ENCODE results near the gene PPIA.
"Not testable (repeated sequence)": the region's sequence is repeated elsewhere in the genome, so short reads cannot be mapped to it uniquely, and the experiment has no call there.

Gene PPIA

DNA sequence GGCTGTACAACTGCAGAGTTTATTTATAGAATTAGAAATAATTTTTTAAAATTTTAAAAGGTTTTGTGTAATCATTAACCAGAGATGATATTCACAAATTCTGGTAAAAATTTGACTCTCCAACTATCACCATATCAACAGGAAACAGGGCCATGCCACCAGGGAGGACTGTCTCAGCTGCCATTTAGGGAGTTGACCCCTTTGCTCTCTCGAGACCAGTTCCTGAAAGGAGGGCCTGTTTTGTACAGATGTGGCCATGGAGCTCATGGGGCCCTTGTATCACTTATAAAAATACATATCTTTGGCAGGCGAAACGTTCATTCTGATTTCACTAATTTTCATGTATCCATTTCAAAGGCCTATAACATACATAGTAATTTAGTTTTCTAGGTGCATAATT is 31.1 kb downstream of the PPIA start:
- H3K36me3 ChIP-seq (ENCODE audit: control insufficient read depth in 2 of 2, insufficient read depth in 2 of 2, low read length in 2 of 2): peaks cover 31 to 38% of the 10 kb centered on the region in 2 donors
- H3K9ac ChIP-seq (ENCODE audit: low read length in 2 of 2): no peak overlapping the region
- H3K9me3 ChIP-seq (ENCODE audit: control insufficient read depth in 2 of 2, low read length in 2 of 2): no peaks in the 10 kb centered on the region
- no peak overlapping the region for H3K27ac ChIP-seq (ENCODE audit: low read length)
- H3K4me1 ChIP-seq (ENCODE audit: control insufficient read depth, insufficient read depth, low read length): no peaks in the 10 kb centered on the region
- no peak overlapping the region for H3K4me3 ChIP-seq (ENCODE audit: low read length in 2 of 2)
- no peaks in the 10 kb centered on the region for H3K27me3 ChIP-seq (ENCODE audit: control insufficient read depth in 1 of 2, insufficient read depth in 2 of 2, low read length in 2 of 2)

DNA sequence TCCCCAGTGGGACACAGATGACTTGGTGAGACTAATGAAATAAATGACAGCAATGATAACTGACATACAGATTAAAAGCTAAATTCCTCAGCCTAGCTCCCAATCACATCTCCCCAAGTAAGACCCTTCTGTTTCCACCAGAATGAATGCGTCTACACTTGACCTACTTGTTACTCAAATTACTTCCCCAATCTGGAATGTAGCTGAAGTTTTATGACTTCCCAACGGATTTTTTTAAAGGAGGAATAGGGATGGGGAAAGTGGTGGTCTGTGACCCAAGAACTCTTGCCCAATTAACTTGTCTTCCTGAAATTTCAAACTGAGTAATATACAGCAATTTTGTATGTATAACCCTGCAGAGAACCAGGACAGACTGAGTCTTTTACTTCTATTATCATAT is 42.3 kb downstream of the PPIA start:
- H3K36me3 ChIP-seq (ENCODE audit: control insufficient read depth in 2 of 2, insufficient read depth in 2 of 2, low read length in 2 of 2): peaks cover 19 to 29% of the 10 kb centered on the region in 2 donors
- no peaks in the 10 kb centered on the region for H3K4me1 ChIP-seq (ENCODE audit: control insufficient read depth, insufficient read depth, low read length)
- no peaks in the 10 kb centered on the region for H3K27me3 ChIP-seq (ENCODE audit: control insufficient read depth in 1 of 2, insufficient read depth in 2 of 2, low read length in 2 of 2)
- no peaks in the 10 kb centered on the region for H3K9me3 ChIP-seq (ENCODE audit: control insufficient read depth in 2 of 2, low read length in 2 of 2)
- no peak overlapping the region for H3K9ac ChIP-seq (ENCODE audit: low read length in 2 of 2)
- H3K27ac ChIP-seq (ENCODE audit: low read length): no peak overlapping the region
- H3K4me3 ChIP-seq (ENCODE audit: low read length in 2 of 2): no peak overlapping the region

DNA sequence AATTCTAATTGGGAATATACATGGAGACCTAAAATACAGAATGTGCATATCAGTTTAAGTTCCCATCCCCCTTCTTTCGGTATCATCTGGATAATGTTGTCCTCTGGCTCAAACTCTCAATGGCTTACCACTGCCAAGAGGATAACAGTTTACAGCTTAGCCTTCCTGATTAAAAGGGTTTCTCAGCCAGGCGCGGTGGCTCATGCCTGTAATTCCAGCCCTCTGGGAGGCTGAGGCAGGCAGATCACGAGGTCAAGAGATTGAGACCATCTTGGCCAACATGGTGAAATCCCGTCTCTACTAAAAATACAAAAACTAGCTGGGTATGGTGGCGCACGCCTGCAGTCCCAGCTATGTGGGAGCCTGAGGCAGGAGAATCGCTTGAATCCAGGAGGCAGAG is 46.2 kb downstream of the PPIA start:
- not testable (repeated sequence) for H3K27me3 ChIP-seq (ENCODE audit: control insufficient read depth in 1 of 2, insufficient read depth in 2 of 2, low read length in 2 of 2); H3K4me1 ChIP-seq (ENCODE audit: control insufficient read depth, insufficient read depth, low read length); H3K4me3 ChIP-seq (ENCODE audit: low read length in 2 of 2); H3K9me3 ChIP-seq (ENCODE audit: control insufficient read depth in 2 of 2, low read length in 2 of 2); H3K27ac ChIP-seq (ENCODE audit: low read length); H3K9ac ChIP-seq (ENCODE audit: low read length in 2 of 2)
- H3K36me3 ChIP-seq (ENCODE audit: control insufficient read depth in 2 of 2, insufficient read depth in 2 of 2, low read length in 2 of 2): peaks cover 11 to 13% of the 10 kb centered on the region in 2 donors

DNA sequence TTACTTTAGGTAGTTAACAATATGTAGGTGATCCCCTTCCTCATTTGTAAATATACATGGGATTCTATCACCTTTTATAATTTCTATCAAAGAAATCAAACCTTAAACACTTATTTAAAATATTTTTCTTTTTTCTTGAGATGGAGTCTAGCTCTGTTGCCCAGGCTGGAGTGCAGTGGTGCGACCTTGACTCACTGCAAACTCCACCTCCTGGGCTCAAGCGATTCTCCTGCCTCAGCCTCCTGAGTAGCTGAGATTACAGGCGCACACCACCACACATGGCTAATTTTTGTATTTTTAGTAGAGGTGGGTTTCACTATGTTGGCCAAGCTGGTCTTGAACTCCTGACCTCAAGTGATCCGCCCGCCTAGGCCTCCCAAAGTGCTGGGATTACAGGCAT is 47.0 kb downstream of the PPIA start:
- H3K27ac ChIP-seq (ENCODE audit: low read length); H3K9me3 ChIP-seq (ENCODE audit: control insufficient read depth in 2 of 2, low read length in 2 of 2); H3K27me3 ChIP-seq (ENCODE audit: control insufficient read depth in 1 of 2, insufficient read depth in 2 of 2, low read length in 2 of 2); H3K9ac ChIP-seq (ENCODE audit: low read length in 2 of 2); H3K4me3 ChIP-seq (ENCODE audit: low read length in 2 of 2); H3K4me1 ChIP-seq (ENCODE audit: control insufficient read depth, insufficient read depth, low read length): not testable (repeated sequence)
- peaks cover 11 to 12% of the 10 kb centered on the region in 2 donors for H3K36me3 ChIP-seq (ENCODE audit: control insufficient read depth in 2 of 2, insufficient read depth in 2 of 2, low read length in 2 of 2)

DNA sequence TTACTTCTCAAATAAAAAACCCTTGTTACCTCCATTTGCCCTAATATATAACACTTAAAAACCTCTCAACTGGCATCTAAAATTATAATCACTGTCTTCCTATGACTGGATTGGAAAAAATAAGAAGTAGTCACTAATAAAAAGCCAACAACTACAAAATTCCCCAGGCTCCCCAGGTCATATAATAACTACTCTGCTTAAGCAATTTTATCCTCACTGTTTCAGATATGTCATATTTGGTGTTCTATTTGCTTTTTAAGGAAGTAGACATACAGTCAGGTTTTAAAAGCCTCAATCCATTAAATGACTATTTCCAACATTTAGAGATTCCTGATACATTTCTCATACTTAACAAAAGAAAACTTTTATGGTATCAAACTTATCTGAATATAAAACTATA is 49.0 kb downstream of the PPIA start:
- peaks cover 3 to 4% of the 10 kb centered on the region in 2 donors for H3K36me3 ChIP-seq (ENCODE audit: control insufficient read depth in 2 of 2, insufficient read depth in 2 of 2, low read length in 2 of 2)
- no peak overlapping the region for H3K27ac ChIP-seq (ENCODE audit: low read length)
- H3K4me1 ChIP-seq (ENCODE audit: control insufficient read depth, insufficient read depth, low read length): peaks cover 9% of the 10 kb centered on the region
- no peaks in the 10 kb centered on the region for H3K27me3 ChIP-seq (ENCODE audit: control insufficient read depth in 1 of 2, insufficient read depth in 2 of 2, low read length in 2 of 2)
- no peak overlapping the region for H3K4me3 ChIP-seq (ENCODE audit: low read length in 2 of 2)
- H3K9ac ChIP-seq (ENCODE audit: low read length in 2 of 2): peak overlapping the region in 1 of 2 donors; percentile 43
- H3K9me3 ChIP-seq (ENCODE audit: control insufficient read depth in 2 of 2, low read length in 2 of 2): no peaks in the 10 kb centered on the region

DNA sequence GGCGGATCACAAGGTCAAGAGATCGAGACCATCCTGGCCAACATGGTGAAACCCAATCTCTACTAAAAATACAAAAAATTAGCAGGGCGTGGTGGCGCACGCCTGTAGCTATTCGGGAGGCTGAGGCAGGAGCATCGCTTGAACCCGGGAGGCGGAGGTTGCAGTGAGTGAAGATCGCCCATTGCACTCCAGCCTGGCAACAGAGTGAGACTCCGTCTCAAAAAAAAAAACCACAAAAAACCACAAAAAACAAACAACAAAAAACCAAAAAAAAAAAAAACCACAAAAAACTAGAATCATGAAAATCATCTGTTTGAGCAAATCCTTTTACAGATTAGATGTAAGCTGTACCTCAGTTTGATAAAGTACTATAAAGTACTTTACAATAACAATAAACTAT is 49.9 kb downstream of the PPIA start:
- H3K27me3 ChIP-seq (ENCODE audit: control insufficient read depth in 1 of 2, insufficient read depth in 2 of 2, low read length in 2 of 2); H3K36me3 ChIP-seq (ENCODE audit: control insufficient read depth in 2 of 2, insufficient read depth in 2 of 2, low read length in 2 of 2); H3K27ac ChIP-seq (ENCODE audit: low read length); H3K4me1 ChIP-seq (ENCODE audit: control insufficient read depth, insufficient read depth, low read length); H3K9me3 ChIP-seq (ENCODE audit: control insufficient read depth in 2 of 2, low read length in 2 of 2): not testable (repeated sequence)
- H3K9ac ChIP-seq (ENCODE audit: low read length in 2 of 2): peak overlapping the region in 1 of 2 donors; percentile 78
- H3K4me3 ChIP-seq (ENCODE audit: low read length in 2 of 2): peak overlapping the region; percentile 82 to 83

DNA sequence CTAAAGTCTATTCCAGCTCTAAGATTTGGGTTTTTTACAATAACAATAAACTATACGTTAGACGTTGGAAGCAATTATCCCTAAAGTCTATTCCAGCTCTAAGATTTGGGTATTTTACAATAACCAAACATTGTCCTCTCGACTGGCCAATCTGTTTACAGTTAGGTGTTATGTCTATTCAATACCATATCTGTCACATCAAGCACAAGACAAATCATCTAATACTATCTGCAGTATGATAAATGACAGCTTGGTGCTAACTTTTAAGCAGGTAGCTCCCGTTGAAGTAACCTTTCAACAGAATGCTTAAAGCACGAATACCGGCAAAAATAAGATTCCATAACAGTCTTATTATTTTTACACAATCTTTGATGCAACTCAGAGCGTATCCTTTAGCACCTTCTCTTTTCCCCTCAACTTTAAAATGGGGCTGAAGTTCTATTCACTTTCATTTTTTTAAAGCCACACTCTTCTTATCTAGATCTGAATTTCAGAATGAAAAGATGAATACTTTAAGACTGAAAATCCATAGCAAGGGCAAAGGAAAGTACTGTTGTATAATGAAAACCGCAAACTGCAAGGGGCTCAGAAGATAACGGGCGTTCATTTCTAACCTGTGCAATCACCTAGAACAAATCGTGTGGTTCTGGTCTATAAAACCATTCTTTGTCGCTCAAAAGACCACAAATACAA is 50.5 kb downstream of the PPIA start:
- no peaks in the 10 kb centered on the region for H3K36me3 ChIP-seq (ENCODE audit: control insufficient read depth in 2 of 2, insufficient read depth in 2 of 2, low read length in 2 of 2)
- H3K4me3 ChIP-seq (ENCODE audit: low read length in 2 of 2): peak overlapping the region; percentile 82 to 83
- peak overlapping the region; percentile 78 to 90 for H3K9ac ChIP-seq (ENCODE audit: low read length in 2 of 2)
- no peaks in the 10 kb centered on the region for H3K9me3 ChIP-seq (ENCODE audit: control insufficient read depth in 2 of 2, low read length in 2 of 2)
- no peaks in the 10 kb centered on the region for H3K27me3 ChIP-seq (ENCODE audit: control insufficient read depth in 1 of 2, insufficient read depth in 2 of 2, low read length in 2 of 2)
- peak overlapping the region; percentile 94 for H3K27ac ChIP-seq (ENCODE audit: low read length)
- peaks cover 9% of the 10 kb centered on the region for H3K4me1 ChIP-seq (ENCODE audit: control insufficient read depth, insufficient read depth, low read length)

DNA sequence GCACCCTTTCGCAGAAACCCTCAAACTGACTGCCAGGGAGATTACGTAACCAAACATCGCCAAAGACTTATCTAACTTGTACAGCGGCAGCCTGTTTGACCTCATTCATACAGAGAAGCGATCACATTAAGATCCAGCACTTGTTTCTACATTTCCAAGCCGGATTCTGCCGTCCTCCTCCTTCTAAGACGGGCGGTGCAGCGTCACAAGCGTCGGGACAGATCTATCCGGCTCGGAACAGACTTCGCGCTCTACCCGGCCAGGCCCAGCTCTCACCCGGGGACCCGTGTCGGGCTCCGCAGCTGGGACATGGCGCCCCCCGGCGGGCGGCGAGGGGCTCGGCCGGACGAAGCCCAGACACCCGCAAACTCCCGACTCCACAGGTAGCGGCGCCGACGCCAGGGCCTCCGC is 51.0 kb downstream of the PPIA start:
- Histone ChIP-seq H3K4me3 (ENCODE audit: low read length in 2 of 2) (peak overlapping the region; percentile 82 to 83), H3K9ac (ENCODE audit: low read length in 2 of 2) (peak overlapping the region; percentile 78 to 90), H3K9me3 (ENCODE audit: control insufficient read depth in 2 of 2, low read length in 2 of 2) (no peaks in the 10 kb centered on the region), H3K27me3 (ENCODE audit: control insufficient read depth in 1 of 2, insufficient read depth in 2 of 2, low read length in 2 of 2) (no peaks in the 10 kb centered on the region), H3K27ac (ENCODE audit: low read length) (peak overlapping the region; percentile 94), H3K4me1 (ENCODE audit: control insufficient read depth, insufficient read depth, low read length) (peaks cover 9% of the 10 kb centered on the region), H3K36me3 (ENCODE audit: control insufficient read depth in 2 of 2, insufficient read depth in 2 of 2, low read length in 2 of 2) (no peaks in the 10 kb centered on the region)

DNA sequence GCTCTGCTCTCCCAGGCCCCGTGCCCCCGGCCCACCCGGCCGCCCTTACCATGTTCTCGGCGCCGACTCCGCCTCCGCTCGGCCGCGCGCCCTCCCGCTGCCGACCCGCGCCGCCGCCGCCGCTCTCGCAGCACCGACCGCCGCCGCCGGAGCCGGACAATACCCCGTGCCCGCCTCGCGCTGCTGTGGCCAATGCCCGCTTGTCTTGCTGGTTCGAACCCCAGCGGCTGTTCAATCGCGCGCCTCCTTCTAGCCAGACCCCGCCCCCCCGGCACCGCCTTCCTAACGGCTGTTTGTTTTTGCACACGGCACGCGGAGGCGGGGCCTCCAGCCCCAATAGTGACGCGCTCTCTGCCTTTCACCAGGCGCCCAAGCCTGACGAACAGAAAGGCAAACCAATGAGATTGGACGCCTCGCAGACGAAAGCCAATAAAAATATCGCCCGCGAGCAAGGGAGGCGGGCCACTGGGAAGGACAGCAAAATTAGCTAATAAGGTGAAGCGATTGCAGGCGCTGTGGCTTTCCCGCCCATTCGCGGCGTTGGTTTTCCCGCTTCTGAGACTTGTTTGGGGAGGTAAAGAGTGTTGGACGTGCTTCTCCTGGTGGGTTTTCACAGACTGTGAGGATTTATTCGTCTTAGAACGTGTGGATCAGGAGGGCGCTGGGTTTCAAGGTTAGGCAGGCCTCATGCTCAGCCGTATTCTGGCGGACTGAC is 51.6 kb downstream of the PPIA start, which contains the start of gene H2AZ2:
Gene H2AZ2, minus strand, starts transcription at position 168 of the 715 bp plus-strand sequence. Its CDS starts 116 bp downstream, at position 52.
- peak within 1 kb of the TSS; percentile 85 to 92 for H3K9ac ChIP-seq (ENCODE audit: low read length in 2 of 2)
- no peaks in the 10 kb centered on the region for H3K27me3 ChIP-seq (ENCODE audit: control insufficient read depth in 1 of 2, insufficient read depth in 2 of 2, low read length in 2 of 2)
- H3K9me3 ChIP-seq (ENCODE audit: control insufficient read depth in 2 of 2, low read length in 2 of 2): no peaks in the 10 kb centered on the region
- H3K36me3 ChIP-seq (ENCODE audit: control insufficient read depth in 2 of 2, insufficient read depth in 2 of 2, low read length in 2 of 2): no peaks in the 10 kb centered on the region
- H3K4me3 ChIP-seq (ENCODE audit: low read length in 2 of 2): peak within 1 kb of the TSS; percentile 82 to 83
- peaks cover 9% of the 10 kb centered on the region for H3K4me1 ChIP-seq (ENCODE audit: control insufficient read depth, insufficient read depth, low read length)
- H3K27ac ChIP-seq (ENCODE audit: low read length): peak within 1 kb of the TSS; percentile 94

DNA sequence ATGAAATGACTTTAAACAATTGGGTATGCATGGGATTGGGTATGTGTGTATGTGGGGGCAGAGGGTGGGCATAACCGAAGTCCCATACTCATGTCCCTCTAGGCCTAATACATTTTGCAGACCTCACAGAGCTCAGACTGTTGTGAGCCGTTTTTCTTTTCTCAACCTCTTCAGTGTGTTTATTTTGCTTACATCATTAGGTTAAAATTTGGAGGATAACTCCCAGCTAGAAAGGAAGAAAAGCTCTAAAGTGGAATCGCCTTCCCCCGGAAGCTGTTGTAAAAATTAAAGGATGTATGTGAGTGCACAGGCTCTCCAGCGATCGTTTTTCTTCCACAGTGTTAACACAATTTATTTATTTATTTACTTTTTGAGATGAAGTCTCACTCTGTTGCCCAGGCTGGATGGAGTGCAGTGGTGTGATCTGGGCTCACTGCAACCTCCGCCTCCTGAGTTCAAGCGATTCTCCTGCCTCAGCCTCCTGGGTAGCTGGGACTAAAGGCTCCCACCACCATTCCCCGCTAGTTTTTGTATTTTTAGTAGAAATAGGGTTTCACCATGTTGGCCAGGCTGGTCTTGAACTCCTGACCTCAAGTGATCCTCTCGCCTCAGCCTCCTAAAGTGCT is 52.9 kb downstream of the PPIA start:
- Histone ChIP-seq H3K36me3 (ENCODE audit: control insufficient read depth in 2 of 2, insufficient read depth in 2 of 2, low read length in 2 of 2) (no peaks in the 10 kb centered on the region), H3K27ac (ENCODE audit: low read length) (no peak overlapping the region), H3K4me3 (ENCODE audit: low read length in 2 of 2) (peak overlapping the region in 1 of 2 donors; percentile 82), H3K9me3 (ENCODE audit: control insufficient read depth in 2 of 2, low read length in 2 of 2) (no peaks in the 10 kb centered on the region), H3K27me3 (ENCODE audit: control insufficient read depth in 1 of 2, insufficient read depth in 2 of 2, low read length in 2 of 2) (no peaks in the 10 kb centered on the region), H3K9ac (ENCODE audit: low read length in 2 of 2) (no peak overlapping the region), H3K4me1 (ENCODE audit: control insufficient read depth, insufficient read depth, low read length) (peaks cover 9% of the 10 kb centered on the region)
